GM19240 (cell line): ENCODE measurements around the gene RDH5.

Experiments used
- DNase-seq: peaks from one replicate; pipeline ENCODE4 v3.0.0; 2011; ENCODE audit warnings: low spot score; ENCODE audit not compliant: insufficient read length

Gene RDH5, protein sequence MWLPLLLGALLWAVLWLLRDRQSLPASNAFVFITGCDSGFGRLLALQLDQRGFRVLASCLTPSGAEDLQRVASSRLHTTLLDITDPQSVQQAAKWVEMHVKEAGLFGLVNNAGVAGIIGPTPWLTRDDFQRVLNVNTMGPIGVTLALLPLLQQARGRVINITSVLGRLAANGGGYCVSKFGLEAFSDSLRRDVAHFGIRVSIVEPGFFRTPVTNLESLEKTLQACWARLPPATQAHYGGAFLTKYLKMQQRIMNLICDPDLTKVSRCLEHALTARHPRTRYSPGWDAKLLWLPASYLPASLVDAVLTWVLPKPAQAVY

DNA sequence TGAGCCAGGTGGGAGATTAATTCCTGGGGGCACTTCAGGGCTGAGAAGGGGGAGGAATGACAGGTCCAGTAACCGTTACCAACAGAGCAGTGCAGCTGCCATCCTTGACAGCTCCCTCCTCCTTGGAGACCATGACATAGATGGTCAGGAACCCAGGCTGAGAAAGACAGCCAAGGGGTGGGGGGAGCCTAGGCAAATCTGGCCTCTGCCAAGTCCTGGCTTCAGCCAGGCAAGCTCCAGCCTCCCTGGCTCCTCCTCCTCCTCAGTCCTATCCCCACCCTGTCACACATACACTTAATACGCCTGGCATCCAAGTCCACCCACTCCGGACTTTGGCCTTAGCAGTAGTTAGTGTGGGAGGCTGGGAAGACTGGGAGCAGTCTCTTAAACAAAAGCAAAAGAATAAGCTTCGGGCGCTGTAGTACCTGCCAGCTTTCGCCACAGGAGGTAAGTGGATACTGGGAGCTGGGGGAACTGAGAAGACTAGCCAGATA is at the start of gene RDH5:
Gene RDH5 (plus strand): TSS at position 323 of the 494 bp plus-strand sequence. CDS start 792 bp downstream, outside the sequence.
- no peak for DNase-seq

DNA sequence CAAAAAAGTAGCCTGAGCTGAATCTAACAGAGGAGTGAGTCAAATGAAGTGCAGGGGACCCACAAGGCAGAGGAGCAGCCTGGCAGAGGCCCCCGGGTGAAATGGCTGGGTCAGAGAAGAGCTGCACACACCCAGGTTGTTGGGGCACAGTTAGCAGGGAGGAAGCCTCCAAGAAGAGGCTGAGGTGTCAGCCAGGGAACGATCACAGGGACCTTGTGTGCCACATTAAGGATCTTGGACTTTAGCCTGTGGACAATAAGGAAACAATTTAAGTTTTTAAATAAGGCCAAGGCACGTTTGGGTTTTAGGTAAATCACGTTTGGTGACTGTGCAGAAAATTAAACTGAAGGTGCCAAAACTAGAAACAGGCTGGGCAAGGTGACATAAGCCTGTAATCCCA is 48.4 kb upstream of the RDH5 start:
- DNase-seq, result no peak

DNA sequence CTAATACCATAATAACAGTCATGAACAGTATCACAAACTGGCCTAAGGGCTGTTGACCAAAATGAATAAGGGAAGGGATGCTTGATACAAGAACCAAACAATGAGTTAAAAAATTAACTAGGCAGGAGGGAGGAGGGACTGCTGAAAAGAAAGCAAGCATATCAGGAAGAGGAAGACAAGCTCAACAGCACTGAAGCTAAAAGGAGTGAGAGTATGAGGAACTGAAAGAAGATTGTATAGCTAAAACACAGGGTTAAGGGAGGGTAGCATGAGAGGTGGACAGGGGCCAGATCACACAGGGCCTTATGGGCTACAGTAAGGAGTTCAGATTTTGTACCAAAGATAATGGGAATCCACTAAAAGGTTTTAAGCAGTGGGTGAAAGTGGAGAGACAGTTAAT is 46.6 kb upstream of the RDH5 start:
- DNase-seq, result peak; percentile 37

DNA sequence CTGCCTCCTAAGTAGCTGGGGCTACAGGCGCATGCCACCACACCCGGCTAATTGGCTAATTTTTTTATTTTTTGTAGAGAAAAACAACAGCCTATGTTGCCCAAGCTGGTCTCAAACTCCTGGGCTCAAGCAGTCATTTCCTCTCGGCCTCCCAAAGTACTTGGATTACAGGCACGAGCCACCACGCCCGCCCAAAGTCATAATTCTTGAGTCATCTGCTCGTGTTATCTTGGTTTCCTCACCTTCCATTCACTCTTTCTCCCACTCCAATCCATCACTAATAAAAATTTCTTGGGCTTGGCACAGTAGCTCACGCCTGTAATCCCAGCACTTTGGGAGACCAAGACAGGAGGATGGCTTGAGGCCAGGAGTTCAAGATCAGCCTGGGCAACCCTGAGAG is 44.5 kb upstream of the RDH5 start:
- DNase-seq, result no peak

DNA sequence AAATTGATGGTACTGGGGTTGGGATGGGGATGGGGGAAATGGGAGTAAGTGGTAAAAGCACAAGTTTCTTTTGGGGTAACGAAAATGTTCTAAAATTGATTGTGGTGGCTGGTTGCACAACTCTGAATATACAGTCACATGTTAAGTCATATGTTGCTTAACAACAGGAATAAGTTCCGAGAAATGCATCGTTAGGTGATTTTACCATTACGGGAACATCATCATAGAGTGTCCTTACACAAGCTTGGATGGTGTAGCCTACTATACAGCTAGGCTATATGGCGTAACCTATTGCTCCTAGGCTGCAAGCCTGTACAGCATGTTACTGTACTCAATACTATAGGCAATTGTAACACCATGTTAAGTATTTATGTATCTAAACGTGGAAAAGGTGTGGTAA is 43.5 kb upstream of the RDH5 start:
- DNase-seq, result no peak

DNA sequence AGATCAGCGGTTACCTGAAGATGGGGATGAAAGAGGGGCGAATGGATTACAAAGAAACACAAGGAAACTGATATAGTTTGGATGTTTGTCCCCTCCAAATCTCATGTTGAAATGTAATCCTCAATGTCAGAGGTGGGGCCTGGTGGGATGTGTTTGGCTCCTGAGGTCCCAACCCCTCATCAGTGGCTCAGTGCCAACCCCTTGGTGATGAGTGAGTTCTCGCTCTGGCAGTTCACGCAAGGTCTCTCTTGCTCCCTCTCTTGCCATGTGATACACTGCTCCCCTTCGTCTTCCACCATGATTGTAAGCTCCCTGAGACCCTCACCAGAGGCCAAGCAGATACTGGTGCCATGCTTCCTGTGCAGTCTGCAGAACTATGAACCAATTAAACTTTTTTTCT is 40.5 kb upstream of the RDH5 start:
- no peak for DNase-seq

DNA sequence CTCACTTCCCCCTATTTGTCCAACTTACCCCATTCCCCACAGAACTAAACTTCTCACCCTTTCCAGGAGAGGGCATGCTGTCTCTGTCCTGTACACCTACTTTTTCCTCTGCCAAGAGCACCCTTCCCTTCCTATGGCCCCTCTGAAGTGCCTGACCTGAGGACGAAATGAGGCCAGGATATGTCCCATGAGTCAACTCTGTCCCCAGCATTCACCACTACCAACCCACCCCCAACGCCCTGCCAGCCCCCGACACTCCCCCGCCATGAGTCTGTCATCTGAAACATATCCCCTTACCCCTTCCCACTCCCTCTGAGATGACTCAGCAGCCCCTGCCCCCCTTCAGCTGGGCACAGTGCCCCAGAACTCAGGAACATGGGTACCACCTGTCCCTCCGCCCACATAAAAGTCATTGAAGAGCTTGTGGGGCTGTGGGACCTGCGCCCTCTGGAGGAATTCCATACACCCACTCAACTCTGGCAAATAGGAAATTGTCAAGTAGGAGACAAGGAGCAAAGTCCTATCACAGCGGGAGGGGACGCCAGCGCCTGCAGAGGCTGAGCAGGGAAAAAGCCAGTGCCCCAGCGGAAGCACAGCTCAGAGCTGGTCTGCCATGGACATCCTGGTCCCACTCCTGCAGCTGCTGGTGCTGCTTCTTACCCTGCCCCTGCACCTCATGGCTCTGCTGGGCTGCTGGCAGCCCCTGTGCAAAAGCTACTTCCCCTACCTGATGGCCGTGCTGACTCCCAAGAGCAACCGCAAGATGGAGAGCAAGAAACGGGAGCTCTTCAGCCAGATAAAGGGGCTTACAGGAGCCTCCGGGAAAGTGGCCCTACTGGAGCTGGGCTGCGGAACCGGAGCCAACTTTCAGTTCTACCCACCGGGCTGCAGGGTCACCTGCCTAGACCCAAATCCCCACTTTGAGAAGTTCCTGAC is 38.8 kb upstream of the RDH5 start:
- DNase-seq, result no peak

DNA sequence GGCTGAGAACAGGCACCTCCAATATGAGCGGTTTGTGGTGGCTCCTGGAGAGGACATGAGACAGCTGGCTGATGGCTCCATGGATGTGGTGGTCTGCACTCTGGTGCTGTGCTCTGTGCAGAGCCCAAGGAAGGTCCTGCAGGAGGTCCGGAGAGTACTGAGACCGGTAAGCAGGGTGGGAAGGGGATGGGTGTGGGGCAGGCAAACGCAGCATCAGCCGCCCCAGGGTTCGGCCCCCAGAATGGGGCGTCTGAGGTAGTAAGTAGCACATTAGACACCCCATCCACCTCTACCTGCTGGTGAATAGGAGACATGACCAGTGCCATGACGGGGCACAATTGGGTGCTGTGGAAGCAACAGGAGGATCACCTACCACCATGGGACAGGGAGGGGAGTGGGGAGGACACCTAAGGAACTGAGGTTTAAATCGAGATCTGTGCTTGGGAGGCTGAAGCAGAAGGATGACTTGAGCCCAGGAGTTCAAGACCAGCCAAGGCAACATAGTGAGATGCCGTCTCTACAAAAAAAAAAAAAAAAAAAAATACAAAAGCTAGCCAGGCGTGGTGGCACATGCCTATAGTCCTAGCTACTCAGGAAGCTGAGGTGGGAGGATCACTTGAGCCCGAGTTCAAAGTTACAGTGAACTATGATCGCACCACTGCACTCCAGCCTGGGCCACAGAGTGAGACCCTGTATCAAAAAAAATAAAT is 38.0 kb upstream of the RDH5 start:
- DNase-seq, result no peak

DNA sequence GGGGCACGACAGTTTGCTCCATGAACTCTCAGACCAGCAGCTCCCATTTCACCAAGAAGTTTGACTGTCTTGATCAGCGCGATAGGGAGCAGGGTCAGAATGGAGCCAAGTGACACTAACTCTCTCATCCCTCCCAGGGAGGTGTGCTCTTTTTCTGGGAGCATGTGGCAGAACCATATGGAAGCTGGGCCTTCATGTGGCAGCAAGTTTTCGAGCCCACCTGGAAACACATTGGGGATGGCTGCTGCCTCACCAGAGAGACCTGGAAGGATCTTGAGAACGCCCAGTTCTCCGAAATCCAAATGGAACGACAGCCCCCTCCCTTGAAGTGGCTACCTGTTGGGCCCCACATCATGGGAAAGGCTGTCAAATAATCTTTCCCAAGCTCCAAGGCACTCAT is 36.5 kb upstream of the RDH5 start:
- no peak for DNase-seq

DNA sequence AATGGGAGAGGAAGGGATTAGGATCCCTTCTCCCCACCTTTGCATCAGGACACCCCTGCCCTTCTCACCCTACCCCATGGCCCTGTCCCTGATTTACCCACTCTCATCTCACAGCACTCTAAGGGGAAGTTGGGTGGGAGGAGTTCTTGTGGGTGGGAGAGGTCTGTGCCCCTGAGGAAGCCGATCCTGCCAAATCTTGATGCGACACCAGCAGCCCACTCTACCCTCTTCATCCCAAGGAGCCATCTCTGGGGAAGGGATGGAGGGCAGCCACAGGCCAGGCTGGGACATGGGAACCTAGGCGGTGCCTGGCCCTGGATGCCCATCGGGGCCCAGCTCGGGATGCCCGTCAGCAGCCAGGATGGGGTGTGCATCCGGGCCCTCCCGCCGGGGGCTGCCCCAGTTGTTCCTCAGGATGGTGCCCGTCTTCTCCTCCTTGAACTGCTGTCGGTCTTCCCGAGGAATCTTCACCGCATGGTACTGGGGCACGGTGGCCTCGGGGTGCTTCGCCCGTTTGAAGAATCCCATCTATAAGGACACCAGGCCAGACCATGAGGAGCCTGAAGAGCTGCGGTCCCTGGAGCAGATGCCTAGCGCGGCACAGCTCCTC is 35.3 kb upstream of the RDH5 start:
- no peak for DNase-seq

DNA sequence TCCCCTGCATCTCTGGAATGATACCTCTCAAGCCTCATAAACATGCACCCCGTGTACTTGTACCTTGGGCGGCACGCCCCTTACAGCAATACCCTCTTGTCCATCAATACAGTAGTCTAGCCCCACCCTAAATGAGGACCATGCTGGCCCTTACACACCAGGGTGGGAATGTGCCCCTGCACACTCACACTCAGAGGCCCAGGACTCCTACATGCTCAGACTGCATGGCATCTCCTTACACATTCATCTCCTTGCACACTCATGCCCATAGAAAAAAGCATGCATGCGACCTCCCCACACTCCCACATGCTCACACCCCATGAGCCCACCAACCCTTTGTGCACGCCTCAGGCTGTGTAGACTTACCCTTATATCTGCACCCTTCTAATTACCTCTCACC is 34.5 kb upstream of the RDH5 start:
- no peak for DNase-seq

DNA sequence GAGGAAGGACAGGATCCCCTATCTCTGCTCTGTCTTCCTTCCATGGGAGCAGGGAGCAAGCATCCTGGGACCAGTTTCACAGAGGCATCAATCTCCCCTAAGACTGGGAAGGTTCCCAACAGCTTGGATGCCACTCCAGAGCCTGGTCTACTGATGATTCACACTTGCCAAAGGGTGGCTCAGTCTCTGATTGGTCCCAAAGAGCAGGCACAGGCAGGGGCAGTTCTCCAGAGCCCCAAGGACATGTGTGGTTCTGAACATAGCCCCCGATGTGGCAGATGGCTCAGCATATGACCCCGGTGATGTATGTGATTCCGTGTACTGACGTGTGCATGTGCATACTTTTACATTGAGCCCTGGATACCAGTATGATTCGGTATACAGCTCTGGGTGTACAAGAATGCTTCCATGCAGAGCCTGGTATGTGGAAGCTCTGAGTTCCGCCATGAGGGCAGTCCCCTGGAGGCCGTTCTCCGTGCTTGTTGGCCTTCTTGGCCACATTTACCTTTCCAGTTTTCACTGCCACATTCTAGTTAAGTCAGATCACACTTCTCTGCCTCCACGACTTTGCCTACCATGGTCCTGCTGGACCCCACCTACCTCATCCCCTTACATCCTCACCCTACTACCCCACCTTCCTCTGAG is 33.7 kb upstream of the RDH5 start:
- no peak for DNase-seq

DNA sequence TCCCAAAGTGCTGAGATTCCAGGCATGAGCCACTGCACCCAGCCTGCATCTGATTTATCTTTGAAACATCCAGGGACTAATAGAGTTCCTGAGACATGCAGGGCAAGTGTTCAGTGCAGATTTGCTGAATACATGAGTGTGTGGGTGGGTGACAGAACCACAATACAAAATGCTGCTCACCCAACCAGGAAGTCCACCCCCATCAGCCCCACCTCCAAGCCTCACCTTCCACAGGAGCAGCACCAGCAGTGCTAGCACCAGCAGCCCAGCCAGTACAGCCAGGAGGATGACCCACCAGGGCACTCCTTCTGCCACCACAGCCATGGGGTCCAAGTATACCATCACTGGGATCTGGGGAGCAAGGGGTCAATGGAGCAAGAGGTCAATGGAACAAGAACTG is 32.4 kb upstream of the RDH5 start:
- no peak for DNase-seq

DNA sequence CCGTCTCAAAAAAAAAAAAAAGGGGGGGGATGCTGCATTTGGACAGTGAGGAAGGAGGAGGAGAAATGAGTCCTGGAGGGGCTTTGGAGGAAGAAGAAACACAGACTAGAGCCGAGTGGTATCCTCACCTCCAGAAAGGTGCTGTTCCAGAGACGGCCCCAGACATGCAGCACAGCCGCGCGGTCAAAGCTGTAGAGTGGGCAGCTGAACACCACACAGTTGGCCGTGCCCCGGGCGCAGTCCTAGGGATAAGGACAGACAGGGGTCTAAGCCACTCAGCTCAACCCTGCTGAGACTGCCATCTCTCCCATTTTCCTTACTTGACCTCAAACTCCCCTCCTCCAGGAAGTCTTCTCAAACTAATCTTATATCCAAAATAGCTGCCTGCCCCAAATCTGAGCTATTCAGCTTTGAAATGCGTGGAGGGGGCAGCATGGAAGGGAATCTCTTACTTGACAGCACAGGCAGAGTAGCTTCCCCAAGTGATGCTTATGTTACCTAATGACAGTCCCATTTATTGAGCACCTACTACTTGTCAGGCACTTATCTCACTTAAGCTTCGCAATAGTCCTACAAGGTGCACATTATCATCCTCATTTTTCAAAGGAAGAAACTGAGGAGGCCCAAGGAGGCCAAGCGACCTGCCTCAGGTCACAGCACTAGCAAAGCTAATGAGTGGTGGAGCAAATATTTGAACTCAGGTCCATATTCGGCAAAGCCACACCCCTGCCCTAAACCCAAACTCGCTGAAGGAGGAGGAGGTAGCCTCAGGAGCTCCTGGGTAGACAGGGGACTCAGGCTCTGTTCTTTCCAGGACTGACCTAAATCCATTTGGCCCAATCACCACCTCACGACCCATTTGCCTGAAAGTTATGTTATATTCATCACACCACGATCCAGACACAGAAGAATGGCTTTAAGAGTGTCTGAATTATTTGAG is 31.2 kb upstream of the RDH5 start:
- no peak for DNase-seq

DNA sequence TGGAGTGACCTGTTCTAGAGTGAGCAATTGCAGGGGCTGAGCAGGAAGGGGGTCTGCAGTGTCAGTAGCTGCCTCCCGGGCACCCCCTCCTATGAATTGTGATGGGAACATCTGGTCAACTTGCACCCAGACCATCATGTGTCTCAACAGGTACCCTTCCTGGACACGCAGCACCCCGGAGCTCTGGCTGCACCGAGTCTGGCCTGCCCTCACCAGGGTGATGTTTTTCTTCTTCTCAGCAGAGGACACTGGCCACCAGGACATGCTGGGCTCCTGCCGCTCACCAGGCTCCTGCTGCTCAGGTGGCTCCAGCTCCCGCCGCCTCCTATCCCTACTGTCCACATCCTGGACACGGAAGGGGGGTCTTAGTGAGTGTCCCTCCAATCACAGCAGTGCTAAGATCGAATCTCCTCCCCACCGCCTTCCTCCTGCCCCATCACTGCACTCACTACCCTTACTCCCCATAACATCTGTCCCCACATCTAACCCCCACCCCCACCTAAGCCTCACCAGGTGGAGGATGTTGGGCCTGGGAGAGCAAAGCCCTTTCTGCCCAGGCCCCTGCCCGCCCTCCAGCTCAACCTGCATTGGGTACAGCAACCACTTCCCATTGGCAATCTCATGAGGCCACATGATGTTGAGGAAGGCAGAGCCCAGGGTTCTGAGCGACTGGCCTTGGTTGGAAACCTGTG is 27.4 kb upstream of the RDH5 start:
- no peak for DNase-seq

DNA sequence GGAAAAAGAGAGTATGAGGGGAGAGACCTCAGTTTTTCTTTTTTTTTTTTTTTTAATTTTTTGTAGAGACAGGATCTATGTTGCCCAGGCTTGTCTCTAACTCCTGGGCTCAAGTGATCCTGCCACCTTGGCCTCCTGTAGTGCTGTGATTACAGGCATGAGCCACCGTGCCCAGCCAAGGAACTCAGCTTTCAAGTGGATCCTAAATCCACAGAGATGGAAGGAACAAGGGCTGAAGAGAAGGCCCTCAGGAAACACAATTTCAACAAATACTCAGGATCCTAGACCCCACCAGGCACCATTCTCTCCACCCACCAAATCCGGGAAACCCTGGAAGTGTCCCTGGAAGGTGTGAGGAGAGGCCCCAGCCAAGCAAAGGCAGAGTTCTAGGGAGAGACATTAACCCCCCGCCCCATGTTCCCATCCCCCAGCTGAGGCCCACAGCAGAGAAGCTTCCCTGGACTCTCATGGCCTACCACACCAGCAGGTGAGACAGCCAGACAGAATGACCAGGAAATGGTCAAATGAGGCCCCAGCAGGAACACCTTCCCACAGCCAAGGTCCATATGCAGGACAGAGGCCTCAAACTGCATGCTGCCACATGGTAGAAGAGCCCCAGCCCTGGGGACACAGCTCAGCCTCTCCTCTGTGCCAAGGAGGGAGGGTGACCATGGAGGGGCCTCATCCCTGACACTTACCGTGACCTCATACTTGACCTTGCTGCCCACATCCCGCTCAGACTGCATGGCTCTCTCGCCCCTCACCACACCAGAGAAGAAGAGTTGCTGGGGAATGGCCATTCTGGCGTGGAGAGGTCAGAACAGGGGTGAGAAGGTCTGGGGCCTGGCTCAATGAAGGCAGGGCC is 26.6 kb upstream of the RDH5 start:
- DNase-seq, result no peak

DNA sequence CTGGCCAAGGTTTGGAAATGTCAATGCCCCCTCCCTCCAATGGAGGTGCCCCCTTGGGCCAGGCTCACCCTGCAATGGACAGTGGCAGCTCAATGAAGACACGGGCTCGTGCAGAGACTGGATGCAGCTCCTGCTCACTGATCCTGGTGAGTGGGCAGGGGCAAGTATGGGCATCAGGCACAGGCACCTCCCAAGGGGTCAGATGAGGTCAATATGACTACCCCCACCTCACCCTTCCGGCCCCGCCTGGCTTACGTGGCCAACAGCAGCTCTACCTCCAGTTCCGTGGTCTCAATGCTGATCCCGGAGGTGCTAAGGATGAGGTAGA is 26.0 kb upstream of the RDH5 start:
- DNase-seq, result no peak

DNA sequence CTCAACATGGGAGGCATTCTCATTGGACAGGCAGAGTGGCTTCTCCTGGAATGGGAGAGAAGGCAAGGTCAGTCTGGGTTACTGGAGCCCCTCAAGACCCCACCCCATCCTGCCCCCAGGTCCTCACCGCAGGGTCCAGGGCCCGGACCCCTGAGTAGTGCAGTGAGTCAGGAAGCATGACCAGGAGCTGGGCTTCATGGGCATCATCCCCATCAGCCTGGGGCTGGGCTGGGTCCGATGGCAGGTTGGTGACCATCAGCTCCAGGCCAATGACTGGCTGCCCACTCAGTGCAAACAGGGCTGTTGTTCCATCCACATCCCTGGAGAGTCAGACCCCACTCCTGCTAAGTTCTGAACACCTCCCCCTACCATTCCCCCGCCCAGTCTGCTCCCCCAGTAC is 25.5 kb upstream of the RDH5 start:
- no peak for DNase-seq
